Neural progenitor cell (in vitro differentiated cells): ENCODE results near the gene CARD8.
"Not testable (repeated sequence)": the region's sequence is repeated elsewhere in the genome, so short reads cannot be mapped to it uniquely, and the experiment has no call there.

Experiments
- CTCF ChIP-seq: fragments of 200-600 bp; sonication (generic); IDR thresholded peaks from 2 replicates; pipeline ENCODE4 v1.5.1; 2017; ENCODE audit warnings: antibody characterized with exemption, mild to moderate bottlenecking
- EZH2 ChIP-seq: fragments of 200-600 bp; sonication (generic); IDR thresholded peaks from 2 replicates; pipeline ENCODE4 v1.6.1; 2017; ENCODE audit warnings: antibody characterized with exemption, mild to moderate bottlenecking, moderate library complexity
- EZH2phosphoT487 ChIP-seq: fragments of 200-600 bp; sonication (generic); IDR thresholded peaks from 2 replicates; pipeline ENCODE4 v1.6.1; 2017; ENCODE audit warnings: antibody characterized with exemption

DNA sequence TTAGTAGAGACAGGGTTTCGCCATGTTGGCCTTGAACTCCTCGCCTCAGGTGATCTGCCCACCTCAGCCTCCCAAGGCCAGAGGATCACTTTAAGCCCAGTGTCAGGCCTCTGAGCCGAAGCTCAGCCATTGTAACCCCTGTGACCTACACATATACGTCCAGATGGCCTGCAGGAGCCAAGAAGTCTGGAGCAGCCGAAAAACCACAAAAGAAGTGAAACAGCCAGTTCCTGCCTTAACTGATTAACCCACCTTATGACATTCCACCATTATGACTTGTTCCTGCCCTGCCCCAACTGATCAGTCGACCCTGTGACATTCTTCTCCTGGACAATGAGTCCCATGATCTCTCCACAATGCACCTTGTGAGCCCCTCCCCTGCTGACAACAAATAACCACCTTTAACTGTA lies 13.9 kb upstream of the CARD8 start:
- not testable (repeated sequence) for TF ChIP-seq CTCF, EZH2phosphoT487, EZH2
